ENCODE measurements around the gene P2RY14. TPM values are rescaled to one million over a fixed set of nuclear protein-coding genes. Genes with fewer than 3 reads are reported as not detected.
A peak's percentile ranks its signal among the peaks of the same experiment; 100 is the strongest.
"Not testable (repeated sequence)": the region's sequence is repeated elsewhere in the genome, so short reads cannot be mapped to it uniquely, and the experiment has no call there.

The P2RY14 gene
- total and polyA plus RNA-seq, 9 donors: 0.53 to 1.6 (median 1.3) TPM

DNA sequence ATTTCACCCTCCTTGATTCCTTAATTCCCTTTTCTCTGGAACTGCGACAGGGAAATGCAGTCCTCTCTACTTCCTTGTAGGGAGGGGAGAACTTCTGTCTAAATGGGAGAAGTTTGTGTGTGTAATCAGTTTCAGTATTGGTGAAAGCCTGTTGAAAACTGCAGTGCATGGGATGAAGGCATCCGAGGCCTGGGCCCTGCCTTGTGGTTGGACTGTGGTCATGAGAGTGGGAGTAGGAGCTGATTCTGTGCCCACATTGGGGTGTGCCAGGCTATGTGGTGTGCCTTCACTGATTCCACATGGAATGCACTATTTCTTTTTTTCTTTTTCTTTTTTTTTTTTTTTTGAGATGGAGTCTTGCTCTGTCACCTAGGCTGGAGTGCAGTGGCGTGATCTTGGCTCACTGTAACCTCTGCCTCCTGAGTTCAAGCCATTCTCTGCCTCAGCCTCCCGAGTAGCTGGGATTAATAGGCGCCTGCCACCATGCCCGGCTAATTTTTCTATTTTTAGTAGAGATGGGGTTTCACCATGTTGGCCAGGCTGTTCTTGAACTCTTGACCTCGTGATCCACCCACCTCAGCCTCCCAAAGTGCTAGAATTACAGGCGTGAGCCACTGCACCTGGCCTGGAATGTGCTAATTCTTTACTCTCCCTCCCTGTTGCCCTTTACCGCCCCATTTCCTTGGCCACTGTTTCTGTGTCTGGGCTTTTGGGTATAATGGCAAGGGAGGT lies 108.2 kb downstream of the P2RY14 start:
- not testable (repeated sequence) for H3K27ac ChIP-seq (ENCODE audit: low read length); H3K9me3 ChIP-seq (replicated peaks; ENCODE audit: control insufficient read depth, low read depth, low read length); H3K4me3 ChIP-seq (ENCODE audit: low read length); H3K27me3 ChIP-seq (ENCODE audit: control insufficient read depth, insufficient read depth, low read length); H3K36me3 ChIP-seq (ENCODE audit: control insufficient read depth, insufficient read depth, low read length); H3K4me1 ChIP-seq (ENCODE audit: control insufficient read depth, insufficient read depth, low read length)
- peak; percentile 68 for DNase-seq
- WGBS (ENCODE audit: insufficient coverage): 80% methylated on average over 1 of the region's 9 CpGs

DNA sequence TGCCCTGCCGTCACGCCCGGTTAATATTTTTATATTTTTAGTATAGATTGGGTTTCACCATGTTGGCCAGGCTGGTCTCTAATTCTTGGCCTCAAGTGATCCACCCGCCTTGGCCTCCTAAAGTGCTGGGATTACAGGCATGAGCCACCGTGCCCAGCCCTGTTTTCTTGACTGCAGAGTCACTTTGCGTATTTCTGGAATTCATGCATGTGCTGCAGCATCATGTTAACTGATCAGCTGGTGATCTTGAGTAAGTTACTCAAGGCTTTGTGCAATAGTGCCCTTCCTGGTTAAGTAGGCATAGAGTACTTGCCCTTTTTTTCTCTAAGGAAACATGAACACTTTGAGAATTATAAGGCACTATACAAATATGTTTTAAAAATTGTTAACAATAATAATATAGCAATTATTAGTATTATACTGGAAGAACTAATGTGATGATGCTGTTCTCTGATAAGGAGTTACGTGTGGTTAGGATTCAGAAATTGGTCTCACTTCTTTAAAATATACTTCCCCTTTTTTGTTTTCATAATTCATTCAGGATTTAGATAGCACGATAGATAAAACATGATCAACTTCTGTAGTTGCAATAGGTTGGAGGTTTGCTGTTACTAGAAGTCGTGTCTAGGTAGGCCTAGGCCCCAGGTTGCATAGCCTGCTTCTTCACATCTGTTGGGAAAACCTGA lies 108.9 kb downstream of the P2RY14 start:
- peaks cover 9% of the 10 kb centered on the region for H3K4me1 ChIP-seq (ENCODE audit: control insufficient read depth, insufficient read depth, low read length)

DNA sequence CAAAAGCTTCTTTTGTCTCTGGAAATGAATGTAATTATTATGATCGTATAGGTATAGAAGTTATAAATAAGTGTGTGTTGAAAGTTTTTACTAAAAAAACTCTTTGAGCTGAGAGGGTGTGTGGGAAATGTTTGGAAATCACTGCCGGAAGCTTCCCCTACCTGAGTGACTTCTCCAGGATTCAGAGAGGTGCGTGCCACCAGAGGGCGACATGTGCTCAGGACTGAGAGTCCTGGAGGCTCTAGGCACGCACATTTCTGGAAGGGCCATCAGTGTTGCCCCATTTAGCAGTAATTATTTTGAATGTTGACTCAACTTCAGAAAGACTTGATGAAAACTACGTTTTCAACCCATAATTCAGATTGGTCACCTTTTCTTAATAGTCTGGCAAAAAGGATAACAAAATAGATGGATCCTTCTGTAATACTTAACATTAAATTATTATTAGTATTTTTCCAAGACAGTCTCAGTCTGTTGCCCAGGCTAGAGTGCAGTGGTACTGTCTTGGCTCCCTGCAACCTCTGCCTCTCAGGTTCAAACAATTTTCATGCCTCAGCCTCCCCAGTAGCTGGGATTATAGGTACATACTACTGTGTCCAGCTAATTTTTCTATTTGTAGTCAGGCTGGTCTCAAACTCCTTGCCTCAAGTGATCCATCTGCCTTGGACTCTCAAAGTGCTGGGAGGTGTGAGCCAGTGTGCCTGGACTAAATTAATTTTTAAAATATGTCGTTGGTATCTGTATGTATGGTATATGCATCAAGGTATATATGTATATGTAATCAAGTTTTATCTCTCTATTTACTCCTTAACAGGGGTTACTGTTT lies 109.9 kb downstream of the P2RY14 start:
- DNase-seq: peak; percentile 69

More for the DNA sequence above, 108.9 kb downstream of the P2RY14 start:
- peak; percentile 38 for DNase-seq
- no peaks in the 10 kb centered on the region for H3K27me3 ChIP-seq (ENCODE audit: control insufficient read depth, insufficient read depth, low read length)
- no peak overlapping the region for H3K4me3 ChIP-seq (ENCODE audit: low read length)
- no peaks in the 10 kb centered on the region for H3K9me3 ChIP-seq (replicated peaks; ENCODE audit: control insufficient read depth, low read depth, low read length)
- no peaks in the 10 kb centered on the region for H3K36me3 ChIP-seq (ENCODE audit: control insufficient read depth, insufficient read depth, low read length)
- WGBS (ENCODE audit: insufficient coverage): 93% methylated on average over 3 of the region's 9 CpGs
- no peak overlapping the region for H3K27ac ChIP-seq (ENCODE audit: low read length)

DNA sequence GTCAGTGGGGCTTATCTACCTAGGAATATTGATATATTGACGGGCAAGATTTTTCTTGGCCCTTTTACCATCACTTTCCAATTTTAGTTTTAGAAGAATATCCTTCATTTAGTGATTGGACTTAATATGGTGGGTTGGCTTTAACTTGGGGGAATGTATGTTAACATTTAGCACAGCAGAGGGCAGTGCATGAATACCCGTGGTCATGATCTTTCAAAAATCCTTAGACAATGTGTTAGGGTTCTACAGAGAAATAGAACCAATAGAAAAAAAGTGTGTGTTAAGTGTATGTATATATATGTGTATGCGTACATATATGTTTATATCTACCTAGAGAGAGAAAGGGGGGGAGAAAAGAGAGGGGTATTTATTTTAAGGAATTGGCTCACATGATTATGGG lies 112.2 kb downstream of the P2RY14 start:
- 92% methylated on average over 2 of the region's 3 CpGs for WGBS (ENCODE audit: insufficient coverage)
- Histone ChIP-seq H3K27me3 (ENCODE audit: control insufficient read depth, insufficient read depth, low read length) (no peaks in the 10 kb centered on the region), H3K4me1 (ENCODE audit: control insufficient read depth, insufficient read depth, low read length) (peaks cover 9% of the 10 kb centered on the region), H3K9me3 (replicated peaks; ENCODE audit: control insufficient read depth, low read depth, low read length) (no peaks in the 10 kb centered on the region), H3K27ac (ENCODE audit: low read length) (no peak overlapping the region), H3K4me3 (ENCODE audit: low read length) (no peak overlapping the region), H3K36me3 (ENCODE audit: control insufficient read depth, insufficient read depth, low read length) (no peaks in the 10 kb centered on the region)
- no peak for DNase-seq

More for the DNA sequence above, 109.9 kb downstream of the P2RY14 start:
- no peaks in the 10 kb centered on the region for H3K9me3 ChIP-seq (replicated peaks; ENCODE audit: control insufficient read depth, low read depth, low read length)
- no peak overlapping the region for H3K4me3 ChIP-seq (ENCODE audit: low read length)
- no peaks in the 10 kb centered on the region for H3K36me3 ChIP-seq (ENCODE audit: control insufficient read depth, insufficient read depth, low read length)
- 11% methylated on average over 5 of the region's 7 CpGs for WGBS (ENCODE audit: insufficient coverage)
- no peak overlapping the region for H3K27ac ChIP-seq (ENCODE audit: low read length)
- peaks cover 9% of the 10 kb centered on the region for H3K4me1 ChIP-seq (ENCODE audit: control insufficient read depth, insufficient read depth, low read length)
- H3K27me3 ChIP-seq (ENCODE audit: control insufficient read depth, insufficient read depth, low read length): no peaks in the 10 kb centered on the region

DNA sequence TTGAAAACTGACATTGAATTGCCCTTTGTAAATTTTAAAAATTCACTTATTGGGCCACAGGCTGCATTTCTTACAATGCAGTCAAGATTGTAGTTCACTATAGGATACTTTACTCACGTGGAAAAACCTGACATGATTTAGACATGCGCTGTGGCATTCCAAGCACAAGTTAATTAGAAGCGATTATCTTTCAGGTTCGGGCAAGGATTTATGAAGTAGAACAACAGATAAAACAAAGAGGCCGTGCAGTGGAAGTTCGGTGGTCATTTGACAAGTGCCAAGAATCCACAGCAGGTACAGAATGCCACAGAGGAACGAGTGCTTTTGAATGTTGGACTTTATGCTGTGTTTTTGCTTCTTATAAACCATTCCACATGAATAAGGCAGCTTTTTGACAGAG lies 113.1 kb downstream of the P2RY14 start:
- no peak overlapping the region for H3K27ac ChIP-seq (ENCODE audit: low read length)
- no peaks in the 10 kb centered on the region for H3K9me3 ChIP-seq (replicated peaks; ENCODE audit: control insufficient read depth, low read depth, low read length)
- DNase-seq: no peak
- H3K36me3 ChIP-seq (ENCODE audit: control insufficient read depth, insufficient read depth, low read length): no peaks in the 10 kb centered on the region
- no peak overlapping the region for H3K4me3 ChIP-seq (ENCODE audit: low read length)
- H3K4me1 ChIP-seq (ENCODE audit: control insufficient read depth, insufficient read depth, low read length): peaks cover 4% of the 10 kb centered on the region
- no peaks in the 10 kb centered on the region for H3K27me3 ChIP-seq (ENCODE audit: control insufficient read depth, insufficient read depth, low read length)
- 70% methylated on average over 6 of the region's 7 CpGs for WGBS (ENCODE audit: insufficient coverage)

Other genes starting within 250 kb of the P2RY14 start
- 11.7 TPM for gene MED12L, start 192.9 kb downstream of the P2RY14 start, total RNA-seq
- 1 to 10 TPM; 2.6 to 9.2 (median 6.7) TPM for gene MED12L, start 192.9 kb downstream of the P2RY14 start, polyA plus RNA-seq (ENCODE audit: insufficient read depth in 1 of 8, insufficient read length in 8 of 8, low replicate concordance in 1 of 8)
- 0.04 TPM for gene GPR171, start 75.3 kb downstream of the P2RY14 start, total RNA-seq
- 1 to 10 TPM in 1 of 8 donors, under 1 TPM in 3, not detected in 4; 0.10 to 1.3 (median 0.14) TPM for gene GPR171, start 75.3 kb downstream of the P2RY14 start, polyA plus RNA-seq (ENCODE audit: insufficient read depth in 1 of 8, insufficient read length in 8 of 8, low replicate concordance in 1 of 8)
- gene GPR87, start 38.3 kb upstream of the P2RY14 start, total RNA-seq: not detected
- gene GPR87, start 38.3 kb upstream of the P2RY14 start, polyA plus RNA-seq (ENCODE audit: insufficient read depth in 1 of 8, insufficient read length in 8 of 8, low replicate concordance in 1 of 8): 1 to 10 TPM in 1 of 8 donors, under 1 TPM in 1, not detected in 6; 0.16 to 1.9 TPM
- gene P2RY13, start 51.0 kb upstream of the P2RY14 start, total RNA-seq: 0.75 TPM
- gene P2RY13, start 51.0 kb upstream of the P2RY14 start, polyA plus RNA-seq (ENCODE audit: insufficient read depth in 1 of 8, insufficient read length in 8 of 8, low replicate concordance in 1 of 8): 1 to 10 TPM in 6 of 8 donors, under 1 TPM in 2; 0.38 to 1.7 (median 1.1) TPM
- 1.1 TPM for gene P2RY12, start 106.2 kb upstream of the P2RY14 start, total RNA-seq
- 1 to 10 TPM in 2 of 8 donors, under 1 TPM in 6; 0.23 to 1.4 (median 0.90) TPM for gene P2RY12, start 106.2 kb upstream of the P2RY14 start, polyA plus RNA-seq (ENCODE audit: insufficient read depth in 1 of 8, insufficient read length in 8 of 8, low replicate concordance in 1 of 8)
- 22.7 TPM for gene IGSF10, start 182.5 kb upstream of the P2RY14 start, total RNA-seq
- 10 to 100 TPM in 2 of 8 donors, 1 to 10 TPM in 6; 1.3 to 15.2 (median 4.2) TPM for gene IGSF10, start 182.5 kb upstream of the P2RY14 start, polyA plus RNA-seq (ENCODE audit: insufficient read depth in 1 of 8, insufficient read length in 8 of 8, low replicate concordance in 1 of 8)